Liver (tissue), 2 donors: ENCODE results near the gene KIF6.
"Not testable (repeated sequence)": the region's sequence is repeated elsewhere in the genome, so short reads cannot be mapped to it uniquely, and the experiment has no call there.

Experiments used
- EGR1 ChIP-seq, 2 donors: IDR thresholded peaks; 2 replicates each; pipeline ENCODE4 v1.6.1; 2016 to 2018; ENCODE audit warnings: antibody characterized with exemption in 2 of 2, low read depth in 2 of 2
- FOXA1 ChIP-seq: IDR thresholded peaks from 2 replicates; pipeline ENCODE4 v1.6.1; 2016; ENCODE audit warnings: antibody characterized with exemption
- donor health status: healthy.

DNA sequence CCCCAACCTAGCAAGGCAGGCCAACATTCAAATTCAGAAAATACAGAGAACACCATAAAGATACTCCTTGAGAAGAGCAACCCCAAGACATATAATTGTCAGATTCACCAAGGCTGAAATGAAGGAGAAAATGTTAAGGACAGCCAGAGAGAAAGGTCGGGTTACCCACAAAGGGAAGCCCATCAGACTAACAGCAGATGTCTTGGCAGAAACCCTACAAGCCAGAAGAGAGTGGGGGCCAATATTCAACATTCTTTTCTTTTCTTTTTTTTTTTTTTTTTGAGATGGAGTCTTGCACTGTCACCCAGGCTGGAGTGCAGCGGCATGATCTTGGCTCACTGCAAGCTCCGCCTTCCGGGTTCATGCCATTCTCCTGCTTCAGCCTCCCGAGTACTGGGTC is 215.4 kb downstream of the KIF6 start:
- TF ChIP-seq EGR1 (IDR thresholded peaks at IDR 0.05; ENCODE audit: low read depth in 2 of 2); FOXA1: not testable (repeated sequence)
